ENCODE measurements around the gene KCNK6. TPM values are rescaled to one million over a fixed set of nuclear protein-coding genes. Genes with fewer than 3 reads are reported as not detected.
A peak's percentile ranks its signal among the peaks of the same experiment; 100 is the strongest.
"Not testable (repeated sequence)": the region's sequence is repeated elsewhere in the genome, so short reads cannot be mapped to it uniquely, and the experiment has no call there.

The KCNK6 gene
- total and polyA plus RNA-seq, 5 experiments from 2014 or later = 1.1 to 6.8 (median 3.1) TPM

GRCh38 chr19:38360351-38360750 lies 40.7 kb downstream of the KCNK6 start:
- ATAC-seq = no peak
- H3K4me3 Mint-ChIP-seq = peak overlapping the region in 8 of 10 donors; percentile 68 to 90 (median 85)
- H3K4me1 Mint-ChIP-seq = peaks cover 12 to 18% (median 13%) of the 10 kb centered on the region in 4 donors
- H3K36me3 Mint-ChIP-seq = no peaks in the 10 kb centered on the region
- peaks cover 0 to 10% (median 2%) of the 10 kb centered on the region in 5 donors for H3K27me3 Mint-ChIP-seq
- no peak for DNase-seq
- no peaks in the 10 kb centered on the region for H3K9me3 Mint-ChIP-seq
- peak overlapping the region in 2 of 10 donors; percentile 48 to 75 for H3K27ac Mint-ChIP-seq
- POLR2A ChIA-PET = interaction anchor here (0.6 to 1.0 kb wide), 2 partner anchors 9 to 95 kb away, joined by 3 read pairs; no protein-coding TSS in a partner anchor

GRCh38 chr19:38360839-38361631 lies 41.4 kb downstream of the KCNK6 start:
- Mint-ChIP-seq H3K27ac (peak overlapping the region in 3 of 10 donors; percentile 48 to 86 (median 75)), H3K9me3 (no peaks in the 10 kb centered on the region), H3K4me1 (peaks cover 12 to 18% (median 13%) of the 10 kb centered on the region in 4 donors), H3K36me3 (no peaks in the 10 kb centered on the region), H3K27me3 (peaks cover 0 to 11% (median 0%) of the 10 kb centered on the region in 5 donors), H3K4me3 (peak overlapping the region; percentile 68 to 90 (median 82))
- POLR2A ChIA-PET = interaction anchor here (0.5 to 1.0 kb wide), 3 partner anchors 8 to 117 kb away, joined by 3 read pairs; no protein-coding TSS in a partner anchor
- DNase-seq = no peak
- peak in 1 of 2 donors; percentile 3 for ATAC-seq

- H3K27ac Mint-ChIP-seq = no peak overlapping the region
- peak; percentile 75 to 80 for ATAC-seq
Measured at GRCh38 chr19:38361633-38362075, 42.0 kb downstream of the KCNK6 start.

GRCh38 chr19:38362076-38362945 lies 42.7 kb downstream of the KCNK6 start:
- POLR2A ChIA-PET = interaction anchor here (0.5 to 0.9 kb wide), 3 partner anchors 25 to 1524 kb away, joined by 3 to 6 read pairs (median 3); partner anchors contain the start of genes GGN and ZNF790
- Mint-ChIP-seq H3K27ac (peak overlapping the region in 2 of 10 donors; percentile 29 to 66), H3K9me3 (no peaks in the 10 kb centered on the region), H3K36me3 (no peaks in the 10 kb centered on the region), H3K4me1 (peaks cover 12 to 18% (median 13%) of the 10 kb centered on the region in 4 donors), H3K4me3 (peak overlapping the region; percentile 68 to 90 (median 84)), H3K27me3 (peaks cover 0 to 17% (median 2%) of the 10 kb centered on the region in 5 donors)
- ATAC-seq (peak; percentile 57 to 65), DNase-seq (peak; percentile 18 to 79 (median 42))

More at GRCh38 chr19:38361633-38362075, 42.0 kb downstream of the KCNK6 start:
- Mint-ChIP-seq H3K4me1 (peaks cover 12 to 18% (median 13%) of the 10 kb centered on the region in 4 donors), H3K36me3 (no peaks in the 10 kb centered on the region), H3K9me3 (no peaks in the 10 kb centered on the region), H3K27me3 (peaks cover 0 to 13% (median 2%) of the 10 kb centered on the region in 5 donors), H3K4me3 (peak overlapping the region; percentile 68 to 90 (median 84))
- POLR2A ChIA-PET = interaction anchor here (0.5 kb wide), 1 partner anchor 118 kb away, joined by 3 read pairs; no protein-coding TSS in a partner anchor
- DNase-seq = peak; percentile 30 to 71 (median 40)

- POLR2A ChIA-PET = interaction anchor here (0.7 to 0.9 kb wide), 2 partner anchors 25 to 1525 kb away, joined by 3 to 6 read pairs; partner anchors contain the start of genes GGN and ZNF790
- not testable (repeated sequence) for DNase-seq
Measured at GRCh38 chr19:38362946-38363688, 43.5 kb downstream of the KCNK6 start.

GRCh38 chr19:38367041-38367440 lies 47.4 kb downstream of the KCNK6 start:
- Mint-ChIP-seq H3K4me3 (no peak overlapping the region), H3K36me3 (no peaks in the 10 kb centered on the region), H3K4me1 (peaks cover 0 to 7% (median 2%) of the 10 kb centered on the region in 4 donors), H3K9me3 (no peaks in the 10 kb centered on the region), H3K27me3 (peaks cover 0 to 30% (median 12%) of the 10 kb centered on the region in 5 donors), H3K27ac (no peak overlapping the region)
- ATAC-seq = no peak
- no peak for DNase-seq
- POLR2A ChIA-PET = no interaction called here

More at GRCh38 chr19:38362946-38363688, 43.5 kb downstream of the KCNK6 start:
- peak overlapping the region in 1 of 10 donors; percentile 9 for H3K27ac Mint-ChIP-seq
- not testable (repeated sequence) for H3K9me3 Mint-ChIP-seq, ATAC-seq, H3K36me3 Mint-ChIP-seq
- H3K4me3 Mint-ChIP-seq = peak overlapping the region in 9 of 10 donors; percentile 28 to 87 (median 68)
- peaks cover 12 to 18% (median 13%) of the 10 kb centered on the region in 4 donors for H3K4me1 Mint-ChIP-seq
- H3K27me3 Mint-ChIP-seq = peaks cover 0 to 25% (median 2%) of the 10 kb centered on the region in 5 donors

GRCh38 chr19:38369584-38369983 lies 49.9 kb downstream of the KCNK6 start:
- Mint-ChIP-seq H3K36me3 (peaks cover 0 to 1% (median 0%) of the 10 kb centered on the region in 3 donors), H3K9me3 (no peaks in the 10 kb centered on the region), H3K4me1 (peaks cover 3 to 7% (median 4%) of the 10 kb centered on the region in 4 donors), H3K4me3 (no peak overlapping the region), H3K27ac (peak overlapping the region in 1 of 10 donors; percentile 3), H3K27me3 (peaks cover 0 to 30% (median 12%) of the 10 kb centered on the region in 5 donors)
- ATAC-seq (no peak), DNase-seq (no peak)
- POLR2A ChIA-PET = interaction anchor here (1.3 kb wide), 1 partner anchor 9 kb away, joined by 3 read pairs; no protein-coding TSS in a partner anchor

- Mint-ChIP-seq H3K27me3 (peaks cover 0 to 30% (median 12%) of the 10 kb centered on the region in 5 donors), H3K36me3 (peaks cover 0 to 8% (median 0%) of the 10 kb centered on the region in 3 donors), H3K4me3 (no peak overlapping the region), H3K9me3 (no peaks in the 10 kb centered on the region), H3K27ac (peak overlapping the region in 1 of 10 donors; percentile 72), H3K4me1 (peaks cover 10 to 14% (median 11%) of the 10 kb centered on the region in 4 donors)
- POLR2A ChIA-PET = no interaction called here
- no peak for ATAC-seq
- no peak for DNase-seq
Measured at GRCh38 chr19:38370299-38370698, 50.7 kb downstream of the KCNK6 start.

- Mint-ChIP-seq H3K9me3 (no peaks in the 10 kb centered on the region), H3K4me1 (peaks cover 13 to 22% (median 19%) of the 10 kb centered on the region in 4 donors), H3K27ac (no peak overlapping the region), H3K27me3 (peaks cover 0 to 29% (median 12%) of the 10 kb centered on the region in 5 donors), H3K4me3 (no peak overlapping the region), H3K36me3 (peaks cover 0 to 9% (median 0%) of the 10 kb centered on the region in 3 donors)
- POLR2A ChIA-PET = no interaction called here
- DNase-seq = no peak
- ATAC-seq = no peak
Measured at GRCh38 chr19:38371081-38371480, 51.4 kb downstream of the KCNK6 start.

- peaks cover 0 to 33% (median 8%) of the 10 kb centered on the region in 3 donors for H3K36me3 Mint-ChIP-seq
- H3K4me1 Mint-ChIP-seq = peaks cover 19 to 31% (median 30%) of the 10 kb centered on the region in 4 donors
- peak overlapping the region; percentile 91 to 100 (median 96) for H3K27ac Mint-ChIP-seq
- peaks cover 0 to 12% (median 10%) of the 10 kb centered on the region in 5 donors for H3K27me3 Mint-ChIP-seq
- POLR2A ChIA-PET = interaction anchor here (0.5 to 5.2 kb wide), 21 partner anchors 11 to 1156 kb away, joined by 3 to 56 read pairs (median 4); partner anchors contain the start of genes ACTN4, CATSPERG, EIF3K and FAM98C
- H3K9me3 Mint-ChIP-seq = no peaks in the 10 kb centered on the region
- peak overlapping the region; percentile 94 to 100 (median 99) for H3K4me3 Mint-ChIP-seq
- ATAC-seq = no peak
- DNase-seq = no peak
Measured at GRCh38 chr19:38373907-38374331, 54.3 kb downstream of the KCNK6 start.

Measured in naive thymus-derived CD8-positive, alpha-beta T cell (primary cell).